Thyroid gland (tissue), 4 donors: ENCODE data around the gene SUSD2. TPM values are rescaled to one million over a fixed set of nuclear protein-coding genes. Genes with fewer than 3 reads are reported as not detected.
"Not testable (repeated sequence)": the region's sequence is repeated elsewhere in the genome, so short reads cannot be mapped to it uniquely, and the experiment has no call there.

Experiments
- DNase-seq, 2 donors: peaks; one replicate each; pipeline ENCODE4 v3.0.0-alpha.2; 2019
- H3K27ac ChIP-seq, 3 donors: fragments of 200-600 bp; sonication (generic); 1 replicate in 2 of 3; 2 replicates in 1 of 3; pipeline ENCODE4 v1.5.1; 2016 to 2019; ENCODE audit warnings: mild to moderate bottlenecking in 1 of 3, moderate library complexity in 1 of 3
- H3K27me3 ChIP-seq: fragments of 200-600 bp; sonication (generic); one replicate; pipeline ENCODE4 v1.5.1; 2019
- H3K36me3 ChIP-seq, 2 donors: fragments of 200-600 bp; sonication (generic); one replicate each; pipeline ENCODE4 v1.5.1; 2016 to 2019
- H3K4me1 ChIP-seq, 2 donors: fragments of 200-600 bp; sonication (generic); one replicate each; pipeline ENCODE4 v1.5.1; 2017 to 2019
- H3K4me3 ChIP-seq, 3 donors: fragments of 200-600 bp; sonication (generic); replicated peaks in 1 of 3; 1 replicate in 2 of 3; 2 replicates in 1 of 3; pipeline ENCODE4 v1.5.1; 2016; ENCODE audit warnings: mild to moderate bottlenecking in 1 of 3
- H3K9me3 ChIP-seq: fragments of 200-600 bp; sonication (generic); one replicate; pipeline ENCODE4 v1.5.1; 2017
- POLR2A ChIP-seq, 2 donors: fragments of 450-650 bp; IDR thresholded peaks; one replicate each; pipeline ENCODE4 v1.6.1; 2017; ENCODE audit warnings: antibody characterized with exemption in 2 of 2, mild to moderate bottlenecking in 2 of 2, moderate library complexity in 1 of 2
- WGBS, 2 donors: methylation state at CpG; one replicate each; pipeline ENCODE4 v1.1.5; 2017; 5-methylcytosine and 5-hydroxymethylcytosine counted together
- intact Hi-C: fragments of 100-400 bp; cut with DNase I; formaldehyde crosslinking; loops from one replicate; pipeline ENCODE4 v1.15.1; 2023
- total RNA-seq, 4 donors: library from RNA; depleted of rRNA; stranded (reverse); fragments of >200 nt; gene quantifications; one replicate each; pipeline ENCODE4 v1.2.3, GENCODE V29; 2016
- TF ChIP-seq, protein P1 (sequence below), 6 experiments: fragments of 200-600 bp in 3 of 6; fragments of 450-650 bp in 3 of 6; sonication (generic) in 3 of 6; IDR thresholded peaks; one replicate each; pipeline ENCODE4 v1.5.1; 2016 to 2019; ENCODE audit warnings: antibody characterized with exemption in 6 of 6, mild to moderate bottlenecking in 2 of 6, inconsistent platforms in 1 of 6, moderate library complexity in 1 of 6

Gene SUSD2
- total RNA-seq, 4 donors from 2014 or later: 9.5 to 22.5 (median 15.1) TPM

DNA sequence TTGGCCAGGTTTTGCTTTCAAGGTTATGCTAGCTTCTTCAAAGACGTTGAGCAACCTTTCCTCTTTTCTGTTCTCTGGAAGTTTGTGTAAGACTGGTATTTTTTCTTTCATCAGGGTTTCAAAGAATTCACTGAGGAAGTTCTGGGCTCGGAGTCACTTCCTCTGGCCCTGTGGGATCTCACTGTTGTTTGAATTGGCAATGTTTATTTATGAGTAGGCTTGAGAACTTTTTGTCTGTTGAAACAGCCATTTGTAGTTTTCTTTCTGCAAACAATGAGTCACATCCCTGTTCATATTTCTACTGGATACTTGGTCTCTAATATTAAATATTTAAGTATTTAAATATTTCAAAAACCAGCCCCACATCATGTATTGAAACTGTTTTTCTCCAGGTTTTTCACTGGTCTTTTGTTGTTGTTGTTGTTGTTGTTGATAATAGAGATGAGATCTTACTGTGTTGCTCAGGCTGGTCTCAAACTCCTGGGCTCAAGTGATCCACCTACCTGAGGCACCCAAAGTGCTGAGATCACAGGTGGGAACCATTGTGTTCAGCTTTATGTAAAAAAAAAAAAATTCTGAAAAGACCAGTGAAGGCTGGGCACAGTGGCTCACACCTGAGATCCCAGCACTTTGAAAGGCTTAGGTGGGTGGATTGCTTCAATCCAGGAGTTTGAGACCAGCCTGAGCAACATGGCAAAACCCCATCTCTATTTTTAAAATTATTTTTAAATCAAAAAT, 26.9 kb downstream of the SUSD2 start:
- no peak overlapping the region for H3K4me3 ChIP-seq
- no peaks in the 10 kb centered on the region for H3K9me3 ChIP-seq

DNA sequence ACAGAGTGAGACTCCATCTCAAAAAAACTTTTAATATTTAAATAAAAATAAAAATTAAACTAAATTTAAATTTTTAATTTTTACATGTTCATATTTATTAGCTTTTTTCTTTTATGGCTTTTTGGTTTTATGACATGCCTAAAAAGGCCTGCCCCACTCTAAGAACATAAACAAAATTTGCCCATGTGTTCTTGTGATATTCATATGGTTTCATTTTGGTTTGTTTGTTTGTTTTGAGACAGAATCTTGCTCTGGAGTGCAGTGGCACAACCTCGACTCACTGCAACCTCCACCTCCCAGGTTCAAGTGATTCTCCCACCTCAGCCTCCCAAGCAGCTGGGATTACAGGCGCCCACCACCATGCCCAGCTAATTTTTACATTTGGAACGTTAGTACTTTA, 27.7 kb downstream of the SUSD2 start:
- no peak for DNase-seq
- Histone ChIP-seq H3K27ac (peak overlapping the region in 2 of 3 donors; percentile 91 to 95), H3K9me3 (no peaks in the 10 kb centered on the region), H3K27me3 (no peaks in the 10 kb centered on the region), H3K36me3 (no peaks in the 10 kb centered on the region), H3K4me3 (no peak overlapping the region), H3K4me1 (peaks cover 32 to 72% of the 10 kb centered on the region in 2 donors)
- WGBS, 2 donors: 91 to 92% methylated on average over 3 of the region's 3 CpGs
- intact Hi-C loops: no loop called here
- TF ChIP-seq POLR2A (IDR thresholded peaks at IDR 0.05): no peak
- TF ChIP-seq, protein P1, sequence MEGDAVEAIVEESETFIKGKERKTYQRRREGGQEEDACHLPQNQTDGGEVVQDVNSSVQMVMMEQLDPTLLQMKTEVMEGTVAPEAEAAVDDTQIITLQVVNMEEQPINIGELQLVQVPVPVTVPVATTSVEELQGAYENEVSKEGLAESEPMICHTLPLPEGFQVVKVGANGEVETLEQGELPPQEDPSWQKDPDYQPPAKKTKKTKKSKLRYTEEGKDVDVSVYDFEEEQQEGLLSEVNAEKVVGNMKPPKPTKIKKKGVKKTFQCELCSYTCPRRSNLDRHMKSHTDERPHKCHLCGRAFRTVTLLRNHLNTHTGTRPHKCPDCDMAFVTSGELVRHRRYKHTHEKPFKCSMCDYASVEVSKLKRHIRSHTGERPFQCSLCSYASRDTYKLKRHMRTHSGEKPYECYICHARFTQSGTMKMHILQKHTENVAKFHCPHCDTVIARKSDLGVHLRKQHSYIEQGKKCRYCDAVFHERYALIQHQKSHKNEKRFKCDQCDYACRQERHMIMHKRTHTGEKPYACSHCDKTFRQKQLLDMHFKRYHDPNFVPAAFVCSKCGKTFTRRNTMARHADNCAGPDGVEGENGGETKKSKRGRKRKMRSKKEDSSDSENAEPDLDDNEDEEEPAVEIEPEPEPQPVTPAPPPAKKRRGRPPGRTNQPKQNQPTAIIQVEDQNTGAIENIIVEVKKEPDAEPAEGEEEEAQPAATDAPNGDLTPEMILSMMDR (IDR thresholded peaks at IDR 0.05): no peak

More for the DNA sequence above, 26.9 kb downstream of the SUSD2 start:
- 0 to 1% methylated on average over 2 of the region's 2 CpGs for WGBS, 2 donors
- peaks cover 32 to 68% of the 10 kb centered on the region in 2 donors for H3K4me1 ChIP-seq
- H3K36me3 ChIP-seq: no peaks in the 10 kb centered on the region
- DNase-seq: peak; percentile 63 to 67
- H3K27ac ChIP-seq: peak overlapping the region; percentile 91 to 98 (median 95)
- intact Hi-C loops: no loop called here
- no peaks in the 10 kb centered on the region for H3K27me3 ChIP-seq
- peak in 1 of 2 donors; percentile 18 for TF ChIP-seq POLR2A (IDR thresholded peaks at IDR 0.05)
- TF ChIP-seq, protein P1 (IDR thresholded peaks at IDR 0.05): no peak

DNA sequence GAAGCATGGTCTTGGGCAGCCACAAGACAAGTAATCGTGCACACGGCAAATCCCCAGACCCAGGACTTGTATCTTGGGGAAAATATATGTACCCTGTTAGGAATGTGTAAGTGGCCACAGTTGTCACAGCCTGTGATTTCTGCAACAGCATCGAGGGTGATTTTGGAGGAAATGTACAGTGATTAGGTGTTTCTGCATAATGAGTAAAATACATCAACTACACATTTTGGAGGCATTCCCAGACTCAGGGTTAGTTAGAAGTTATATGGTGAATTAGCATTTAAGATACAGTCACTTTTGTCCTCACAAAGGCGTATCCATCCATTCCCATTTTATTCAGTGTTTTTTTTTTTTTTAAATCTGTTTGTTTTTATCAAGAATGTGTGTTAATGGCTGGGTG, 28.4 kb downstream of the SUSD2 start:
- H3K4me3 ChIP-seq: no peak overlapping the region
- no peaks in the 10 kb centered on the region for H3K36me3 ChIP-seq
- no peaks in the 10 kb centered on the region for H3K9me3 ChIP-seq
- intact Hi-C loops: no loop called here
- no peak for TF ChIP-seq POLR2A (IDR thresholded peaks at IDR 0.05)
- TF ChIP-seq, protein P1 (IDR thresholded peaks at IDR 0.05): no peak
- H3K27me3 ChIP-seq: no peaks in the 10 kb centered on the region
- no peak for DNase-seq
- WGBS, 2 donors: 74 to 77% methylated on average over 4 of the region's 4 CpGs
- peak overlapping the region in 2 of 3 donors; percentile 74 to 95 for H3K27ac ChIP-seq
- H3K4me1 ChIP-seq: peaks cover 32 to 75% of the 10 kb centered on the region in 2 donors

DNA sequence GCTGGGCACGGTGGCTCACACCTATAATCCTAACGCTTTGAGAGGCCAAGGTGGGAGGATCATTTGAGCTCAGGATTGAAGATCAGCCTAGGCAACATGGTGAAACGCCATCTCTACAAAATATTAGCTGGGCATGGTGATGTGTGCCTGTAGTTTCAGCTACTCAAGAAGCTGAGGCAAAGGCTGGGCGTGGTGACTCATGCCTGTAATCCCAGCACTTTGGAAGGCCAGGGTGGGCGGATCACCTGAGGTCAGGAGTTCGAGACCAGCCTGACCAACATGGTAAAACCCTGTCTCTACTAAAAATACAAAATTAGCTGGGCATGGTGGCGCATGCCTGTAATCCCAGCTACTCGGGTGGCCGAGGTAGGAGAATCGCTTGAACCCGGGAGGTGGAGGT, 29.1 kb downstream of the SUSD2 start:
- Histone ChIP-seq H3K27ac (peak overlapping the region in 2 of 3 donors; percentile 23 to 74), H3K4me1 (peaks cover 32 to 71% of the 10 kb centered on the region in 2 donors)
- DNase-seq, H3K27me3 ChIP-seq, H3K9me3 ChIP-seq, intact Hi-C loops, H3K4me3 ChIP-seq, H3K36me3 ChIP-seq: not testable (repeated sequence)
- 88 to 89% methylated on average over 11 of the region's 11 CpGs for WGBS, 2 donors

DNA sequence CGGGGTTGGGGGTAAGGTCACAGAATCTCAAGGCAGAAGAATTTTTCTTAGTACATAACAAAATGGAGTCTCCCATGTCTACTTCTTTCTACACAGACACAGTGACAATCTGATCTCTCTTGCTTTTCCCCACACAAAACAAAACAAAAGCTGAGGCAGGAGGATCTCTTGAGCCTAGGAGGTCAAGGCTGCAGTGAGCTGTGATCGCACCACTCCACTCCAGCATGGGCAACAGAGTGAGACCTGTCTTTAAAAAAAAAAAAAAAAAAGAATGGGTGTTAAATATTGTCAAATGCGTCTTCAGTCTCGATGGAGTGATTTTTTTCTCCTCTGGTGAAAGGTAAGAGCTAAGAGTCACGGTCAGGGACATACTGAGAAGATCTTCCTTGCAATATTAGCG, 30.4 kb downstream of the SUSD2 start:
- H3K27me3 ChIP-seq, H3K36me3 ChIP-seq, H3K4me3 ChIP-seq, intact Hi-C loops, H3K9me3 ChIP-seq: not testable (repeated sequence)
- peak overlapping the region; percentile 64 to 71 (median 66) for H3K27ac ChIP-seq
- peak; percentile 68 to 77 for DNase-seq
- WGBS, 2 donors: 30 to 41% methylated on average over 5 of the region's 6 CpGs
- peaks cover 29 to 66% of the 10 kb centered on the region in 2 donors for H3K4me1 ChIP-seq

DNA sequence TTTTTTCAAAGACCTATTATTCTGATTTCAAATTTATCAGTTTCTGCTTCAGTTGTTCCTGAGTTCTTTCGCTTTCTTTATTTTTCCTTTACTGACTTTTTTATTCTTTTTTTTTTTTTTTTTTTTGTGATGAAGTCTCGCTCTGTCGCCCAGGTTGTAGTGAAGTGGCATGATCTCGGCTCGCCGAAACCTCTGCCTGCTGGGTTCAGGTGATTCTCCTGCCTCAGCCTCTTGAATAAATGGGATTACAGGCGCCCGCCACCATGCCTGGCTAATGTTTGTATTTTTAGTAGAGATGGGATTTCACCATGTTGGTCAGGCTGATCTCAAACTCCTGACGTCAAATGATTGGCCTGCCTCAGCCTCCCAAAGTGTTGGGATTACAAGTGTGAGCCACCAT, 31.8 kb downstream of the SUSD2 start:
- intact Hi-C loops, H3K27me3 ChIP-seq, H3K9me3 ChIP-seq, H3K36me3 ChIP-seq, H3K4me3 ChIP-seq: not testable (repeated sequence)
- 66 to 81% methylated on average over 9 of the region's 9 CpGs for WGBS, 2 donors
- Histone ChIP-seq H3K27ac (peak overlapping the region in 1 of 3 donors; percentile 3), H3K4me1 (peaks cover 28 to 64% of the 10 kb centered on the region in 2 donors)
- DNase-seq: peak; percentile 41 to 59
